CD14-positive monocyte (primary cell): Measurements from ENCODE around the gene ACTL10. TPM values are rescaled to one million over a fixed set of nuclear protein-coding genes. Genes with fewer than 3 reads are reported as not detected.

Source experiments
- DNase-seq, 3 donors: peaks; one replicate each; pipeline ENCODE4 v3.0.0-alpha.2; 2011 to 2022
- H2AFZ ChIP-seq: 2 replicates; pipeline ENCODE4 v1.6.0; 2012; ENCODE audit warnings: mild to moderate bottlenecking, low read depth, low read length, inconsistent platforms; ENCODE audit not compliant: insufficient read depth, poor library complexity, severe bottlenecking
- H3K27ac ChIP-seq, 2 donors: 1 replicate in 1 of 2; 2 replicates in 1 of 2; pipeline ENCODE4 v1.5.1; 2012 to 2013; ENCODE audit warnings: low read length in 2 of 2, control low read depth in 1 of 2, inconsistent platforms in 1 of 2, low read depth in 1 of 2, mild to moderate bottlenecking in 1 of 2
- H3K27me3 ChIP-seq, 2 donors: one replicate each; pipeline versions ENCODE4 v1.6.0 to v1.6.1; 2011 to 2013; ENCODE audit warnings: low read length in 2 of 2; ENCODE audit not compliant: control insufficient read depth in 2 of 2, insufficient read depth in 2 of 2
- H3K36me3 ChIP-seq, 2 donors: replicated peaks in 1 of 2; 1 replicate in 1 of 2; 2 replicates in 1 of 2; pipeline versions ENCODE4 v1.5.1 to v1.6.1; 2012 to 2013; ENCODE audit warnings: low read length in 2 of 2, control low read depth in 1 of 2, inconsistent platforms in 1 of 2, mild to moderate bottlenecking in 1 of 2; ENCODE audit not compliant: insufficient read depth in 2 of 2, control insufficient read depth in 1 of 2
- H3K4me1 ChIP-seq, 2 donors: 1 replicate in 1 of 2; 2 replicates in 1 of 2; pipeline versions ENCODE4 v1.5.1 to v1.6.1; 2012 to 2013; ENCODE audit warnings: low read length in 2 of 2, control low read depth in 1 of 2, inconsistent platforms in 1 of 2, mild to moderate bottlenecking in 1 of 2, moderate library complexity in 1 of 2; ENCODE audit not compliant: insufficient read depth in 2 of 2, control insufficient read depth in 1 of 2
- H3K4me2 ChIP-seq: replicated peaks from 2 replicates; pipeline ENCODE3; 2012; ENCODE audit warnings: low read length, moderate library complexity, mild to moderate bottlenecking; ENCODE audit not compliant: poor library complexity, severe bottlenecking; ENCODE audit errors: extremely low read depth
- H3K4me3 ChIP-seq, 3 experiments: fragments of 200-600 bp in 1 of 3; sonication (generic) in 1 of 3; replicated peaks in 1 of 3; 1 replicate in 2 of 3; 2 replicates in 1 of 3; pipeline ENCODE4 v1.5.1; 2011 to 2013; ENCODE audit warnings: low read length in 3 of 3, mild to moderate bottlenecking in 3 of 3, control low read depth in 2 of 3, low read depth in 2 of 3, inconsistent platforms in 1 of 3, moderate library complexity in 1 of 3
- H3K79me2 ChIP-seq: 2 replicates; pipeline ENCODE4 v1.6.0; 2012; ENCODE audit warnings: mild to moderate bottlenecking, control low read depth, inconsistent platforms, low read length, moderate library complexity; ENCODE audit not compliant: insufficient read depth
- H3K9ac ChIP-seq: 2 replicates; pipeline ENCODE4 v1.6.0; 2017; ENCODE audit warnings: low read length, mild to moderate bottlenecking; ENCODE audit not compliant: insufficient read depth, poor library complexity, severe bottlenecking
- H3K9me3 ChIP-seq, 2 donors: replicated peaks in 1 of 2; 1 replicate in 1 of 2; 2 replicates in 1 of 2; pipeline versions ENCODE4 v1.5.1 to v1.6.1; 2012 to 2013; ENCODE audit warnings: low read length in 2 of 2, control low read depth in 1 of 2; ENCODE audit not compliant: control insufficient read depth in 1 of 2, insufficient read depth in 1 of 2
- H4K20me1 ChIP-seq: 2 replicates; pipeline ENCODE4 v1.6.0; 2012; ENCODE audit warnings: mild to moderate bottlenecking, low read length, control low read depth, moderate library complexity; ENCODE audit not compliant: insufficient read depth
- H3K27ac Mint-ChIP-seq, 7 donors: one replicate each; pipeline ENCODE4 v1.8.0; 2020; ENCODE audit warnings: mild to moderate bottlenecking in 7 of 7, mixed read lengths in 7 of 7, moderate library complexity in 6 of 7, inconsistent platforms in 2 of 7
- H3K27me3 Mint-ChIP-seq, 3 donors: one replicate each; pipeline ENCODE4 v1.8.0; 2021 to 2022; ENCODE audit warnings: low read depth in 3 of 3, mild to moderate bottlenecking in 3 of 3, mixed read lengths in 3 of 3, moderate library complexity in 3 of 3, inconsistent platforms in 1 of 3
- H3K36me3 Mint-ChIP-seq, 2 donors: one replicate each; pipeline ENCODE4 v1.8.0; 2020; ENCODE audit warnings: mixed read lengths in 2 of 2, inconsistent platforms in 1 of 2, mild to moderate bottlenecking in 1 of 2
- H3K4me1 Mint-ChIP-seq: one replicate; pipeline ENCODE4 v1.8.0; 2020; ENCODE audit warnings: mild to moderate bottlenecking, mixed read lengths
- H3K4me3 Mint-ChIP-seq, 2 donors: one replicate each; pipeline ENCODE4 v1.8.0; 2020; ENCODE audit warnings: mild to moderate bottlenecking in 2 of 2, mixed read lengths in 2 of 2, moderate library complexity in 1 of 2
- H3K9me3 Mint-ChIP-seq, 7 donors: one replicate each; pipeline ENCODE4 v1.8.0; 2020 to 2022; ENCODE audit warnings: mixed read lengths in 7 of 7, mild to moderate bottlenecking in 6 of 7, moderate library complexity in 6 of 7, inconsistent platforms in 2 of 7
- WGBS: methylation state at CpG from one replicate; pipeline ENCODE4 v1.1.5; 2013; ENCODE audit warnings: missing lambda C conversion rate; ENCODE audit not compliant: insufficient coverage; 5-methylcytosine and 5-hydroxymethylcytosine counted together
- intact Hi-C, 2 donors: fragments of 100-400 bp; cut with micrococcal nuclease; formaldehyde crosslinking; loops; one replicate each; pipeline versions ENCODE4 v1.15.0 to v1.15.1; 2023
- polyA plus RNA-seq, 3 donors: library from polyadenylated mRNA; depleted of rRNA in 1 of 3; unstranded in 2 of 3; stranded (reverse) in 1 of 3; fragments of 300-500 nt in 2 of 3; fragments of >200 nt in 1 of 3; fragmentation: Illumina TruSeq in 2 of 3; gene quantifications; 1 replicate in 2 of 3; 2 replicates in 1 of 3; pipeline ENCODE4 v1.2.3, GENCODE V29; 2012 to 2021
- TF ChIP-seq, protein P1 (sequence below): fragments of 200-600 bp; IDR thresholded peaks from one replicate; pipeline ENCODE4 v1.8.0; 2022; ENCODE audit warnings: antibody characterized with exemption, mild to moderate bottlenecking

ACTL10 gene
- polyA plus RNA-seq, 3 donors = 0.31 to 1.2 (median 1.1) TPM

DNA sequence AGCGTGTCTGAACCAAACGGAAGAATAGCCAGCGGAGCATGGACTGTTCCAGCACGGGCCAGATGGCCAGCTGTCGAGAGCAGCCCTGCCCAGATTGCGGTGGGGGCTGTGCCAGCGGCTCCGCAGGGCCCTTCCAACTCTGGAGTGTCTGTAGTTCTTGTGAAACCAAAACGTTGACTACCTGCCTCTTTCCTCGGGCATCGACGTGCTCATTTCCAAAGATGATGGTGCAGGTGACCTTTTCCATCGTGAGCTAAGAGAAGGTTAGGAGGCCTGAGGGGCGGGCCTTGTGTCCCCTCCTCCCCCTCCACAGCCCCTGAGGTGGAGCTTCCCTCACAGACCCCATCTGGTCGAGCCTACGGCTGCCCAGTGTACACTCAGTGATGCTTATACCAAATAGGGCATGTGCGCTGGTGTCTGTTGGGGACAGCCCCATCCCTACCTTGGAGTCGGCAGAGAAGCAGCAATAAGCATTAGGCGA, 17.5 kb upstream of the ACTL10 start:
- Mint-ChIP-seq H3K4me1 (peaks cover 6% of the 10 kb centered on the region), H3K9me3 (no peaks in the 10 kb centered on the region), H3K36me3 (peaks cover 21 to 25% of the 10 kb centered on the region in 2 donors), H3K27me3 (peaks cover 1 to 4% (median 2%) of the 10 kb centered on the region in 3 donors), H3K4me3 (no peak overlapping the region), H3K27ac (no peak overlapping the region)
- no peak overlapping the region for H3K27ac ChIP-seq
- H3K4me2 ChIP-seq = no peak overlapping the region
- H2AFZ ChIP-seq = no peak overlapping the region
- no peaks in the 10 kb centered on the region for H4K20me1 ChIP-seq
- TF ChIP-seq, protein P1, sequence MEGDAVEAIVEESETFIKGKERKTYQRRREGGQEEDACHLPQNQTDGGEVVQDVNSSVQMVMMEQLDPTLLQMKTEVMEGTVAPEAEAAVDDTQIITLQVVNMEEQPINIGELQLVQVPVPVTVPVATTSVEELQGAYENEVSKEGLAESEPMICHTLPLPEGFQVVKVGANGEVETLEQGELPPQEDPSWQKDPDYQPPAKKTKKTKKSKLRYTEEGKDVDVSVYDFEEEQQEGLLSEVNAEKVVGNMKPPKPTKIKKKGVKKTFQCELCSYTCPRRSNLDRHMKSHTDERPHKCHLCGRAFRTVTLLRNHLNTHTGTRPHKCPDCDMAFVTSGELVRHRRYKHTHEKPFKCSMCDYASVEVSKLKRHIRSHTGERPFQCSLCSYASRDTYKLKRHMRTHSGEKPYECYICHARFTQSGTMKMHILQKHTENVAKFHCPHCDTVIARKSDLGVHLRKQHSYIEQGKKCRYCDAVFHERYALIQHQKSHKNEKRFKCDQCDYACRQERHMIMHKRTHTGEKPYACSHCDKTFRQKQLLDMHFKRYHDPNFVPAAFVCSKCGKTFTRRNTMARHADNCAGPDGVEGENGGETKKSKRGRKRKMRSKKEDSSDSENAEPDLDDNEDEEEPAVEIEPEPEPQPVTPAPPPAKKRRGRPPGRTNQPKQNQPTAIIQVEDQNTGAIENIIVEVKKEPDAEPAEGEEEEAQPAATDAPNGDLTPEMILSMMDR = no peak
- H3K4me1 ChIP-seq = no peaks in the 10 kb centered on the region
- peaks cover 16 to 23% of the 10 kb centered on the region in 2 donors for H3K36me3 ChIP-seq
- H3K9ac ChIP-seq = no peak overlapping the region
- no peaks in the 10 kb centered on the region for H3K79me2 ChIP-seq
- no peaks in the 10 kb centered on the region for H3K27me3 ChIP-seq
- no peaks in the 10 kb centered on the region for H3K9me3 ChIP-seq
- H3K4me3 ChIP-seq = no peak overlapping the region
- intact Hi-C loops = no loop called here
- 96% methylated on average over 12 of the region's 19 CpGs for WGBS
- DNase-seq = no peak

DNA sequence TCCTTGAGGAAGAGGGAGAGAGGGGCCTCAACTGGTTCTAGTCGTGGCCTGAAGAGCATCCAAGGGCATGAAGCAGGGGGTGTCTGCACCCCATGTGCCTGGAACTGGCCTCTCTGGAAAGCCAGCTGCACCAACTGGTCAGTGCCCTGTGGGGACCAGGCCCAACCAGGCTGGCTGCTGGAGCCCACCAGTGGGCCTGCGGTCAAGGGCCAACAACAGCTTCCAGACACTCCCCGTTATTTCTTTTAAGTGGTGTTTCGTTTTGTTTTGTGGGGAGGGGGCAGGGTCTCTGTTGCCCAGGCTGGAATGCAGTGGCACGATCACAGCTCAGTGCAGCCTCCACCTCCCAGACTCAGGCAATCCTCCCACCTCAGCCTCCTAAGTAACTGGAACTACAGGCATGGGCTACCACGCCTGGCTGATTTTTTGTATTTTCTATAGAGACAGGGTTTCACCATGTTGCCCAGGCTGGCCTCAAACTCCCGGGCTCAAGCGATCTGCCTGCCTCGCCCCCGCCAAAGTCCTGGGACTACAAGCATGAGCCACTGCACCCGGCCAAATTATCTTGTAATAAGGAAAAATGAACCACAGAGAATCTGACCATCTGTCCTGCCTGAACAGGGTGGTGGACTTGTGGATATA, 16.5 kb upstream of the ACTL10 start:
- Histone ChIP-seq H3K36me3 (peaks cover 6 to 13% of the 10 kb centered on the region in 2 donors), H3K27me3 (no peaks in the 10 kb centered on the region), H3K27ac (no peak overlapping the region), H2AFZ (no peak overlapping the region), H3K4me2 (no peak overlapping the region), H3K4me1 (no peaks in the 10 kb centered on the region), H3K9ac (no peak overlapping the region), H3K79me2 (no peaks in the 10 kb centered on the region), H4K20me1 (no peaks in the 10 kb centered on the region), H3K4me3 (no peak overlapping the region), H3K9me3 (no peaks in the 10 kb centered on the region)
- 97% methylated on average over 5 of the region's 11 CpGs for WGBS
- H3K4me3 Mint-ChIP-seq = no peak overlapping the region
- H3K27ac Mint-ChIP-seq = peak overlapping the region in 1 of 7 donors; percentile 33
- TF ChIP-seq, protein P1 = no peak
- H3K36me3 Mint-ChIP-seq = peaks cover 12 to 15% of the 10 kb centered on the region in 2 donors
- intact Hi-C loops = no loop called here
- DNase-seq = no peak
- no peaks in the 10 kb centered on the region for H3K9me3 Mint-ChIP-seq
- peaks cover 1 to 8% (median 2%) of the 10 kb centered on the region in 3 donors for H3K27me3 Mint-ChIP-seq
- H3K4me1 Mint-ChIP-seq = peaks cover 6% of the 10 kb centered on the region
